T-cell (primary cell): ENCODE measurements around the gene ITGAE. TPM values are rescaled to one million over a fixed set of nuclear protein-coding genes. Genes with fewer than 3 reads are reported as not detected.

Experiments used
- ATAC-seq, 4 experiments: fragments of 200-7000 bp in 3 of 4; fragments of 150-1000 bp in 1 of 4; cut with Tn5 transposase; replicated peaks in 1 of 4; 1 replicate in 3 of 4; 2 replicates in 1 of 4; pipeline ENCODE4 v1.10.0; 2021; ENCODE audit warnings: moderate library complexity in 3 of 4, mild to moderate bottlenecking in 2 of 4, moderate number of reproducible peaks in 1 of 4
- CTCF ChIA-PET, 2 donors: fragments of 300-600 bp; sonication (Branson Sonifier 250); formaldehyde crosslinking; loops; one replicate each; lab custom pipeline; 2022; ENCODE audit warnings: antibody characterized with exemption in 2 of 2; lab: Charles Lee
- POLR2A ChIA-PET, 2 donors: fragments of 300-600 bp; sonication (Branson Sonifier 250); formaldehyde crosslinking; loops; one replicate each; lab custom pipeline; 2022; ENCODE audit warnings: antibody characterized with exemption in 2 of 2; lab: Charles Lee
- DNase-seq, 35 experiments: peaks; one replicate each; pipeline versions ENCODE4 v3.0.0 to v3.0.0-alpha.2; 2013 to 2023
- H3K27ac ChIP-seq: one replicate; pipeline ENCODE4 v1.5.1; 2013; ENCODE audit warnings: low read length
- H3K27me3 ChIP-seq, 2 experiments: replicated peaks in 1 of 2; 1 replicate in 1 of 2; 2 replicates in 1 of 2; pipeline versions ENCODE4 v1.6.1 to v1.7.0; 2013; ENCODE audit warnings: low read length in 1 of 2, mixed read lengths in 1 of 2; ENCODE audit not compliant: control insufficient read depth in 2 of 2, insufficient read depth in 2 of 2; ENCODE audit errors: extremely low read depth in 1 of 2
- H3K36me3 ChIP-seq, 2 donors: 1 replicate in 1 of 2; 2 replicates in 1 of 2; pipeline versions ENCODE4 v1.6.1 to v1.7.0; 2013; ENCODE audit warnings: low read length in 1 of 2; ENCODE audit not compliant: control insufficient read depth in 2 of 2, insufficient read depth in 1 of 2; ENCODE audit errors: extremely low read depth in 1 of 2
- H3K4me1 ChIP-seq, 2 experiments: 1 replicate in 1 of 2; 2 replicates in 1 of 2; pipeline versions ENCODE4 v1.6.1 to v1.7.0; 2013; ENCODE audit warnings: low read length in 2 of 2, mixed read lengths in 1 of 2; ENCODE audit not compliant: insufficient read depth in 2 of 2, control insufficient read depth in 1 of 2; ENCODE audit errors: extremely low read depth in 1 of 2
- H3K4me3 ChIP-seq, 2 donors: 1 replicate in 1 of 2; 2 replicates in 1 of 2; pipeline versions ENCODE4 v1.5.1 to v1.7.0; 2013; ENCODE audit warnings: mild to moderate bottlenecking in 2 of 2, low read length in 1 of 2, moderate library complexity in 1 of 2; ENCODE audit not compliant: control insufficient read depth in 1 of 2; ENCODE audit errors: extremely low read depth in 1 of 2
- H3K9me3 ChIP-seq: 2 replicates; pipeline ENCODE4 v1.7.0; 2013
- H3K27ac Mint-ChIP-seq, 2 donors: one replicate each; pipeline ENCODE4 v1.8.0; 2020 to 2021; ENCODE audit warnings: mild to moderate bottlenecking in 2 of 2, mixed read lengths in 2 of 2
- H3K27me3 Mint-ChIP-seq, 2 donors: one replicate each; pipeline ENCODE4 v1.8.0; 2021 to 2022; ENCODE audit warnings: mixed read lengths in 2 of 2
- H3K36me3 Mint-ChIP-seq: one replicate; pipeline ENCODE4 v1.8.0; 2021; ENCODE audit warnings: mixed read lengths
- H3K4me1 Mint-ChIP-seq, 3 donors: one replicate each; pipeline ENCODE4 v1.8.0; 2020 to 2022; ENCODE audit warnings: mixed read lengths in 3 of 3, mild to moderate bottlenecking in 1 of 3
- H3K4me3 Mint-ChIP-seq, 3 donors: one replicate each; pipeline ENCODE4 v1.8.0; 2020 to 2022; ENCODE audit warnings: mild to moderate bottlenecking in 3 of 3, mixed read lengths in 3 of 3, moderate library complexity in 3 of 3
- H3K9me3 Mint-ChIP-seq, 3 donors: one replicate each; pipeline ENCODE4 v1.8.0; 2020 to 2022; ENCODE audit warnings: mixed read lengths in 3 of 3
- WGBS: methylation state at CpG from one replicate; pipeline ENCODE4 v1.1.5; 2013; ENCODE audit warnings: missing lambda C conversion rate; ENCODE audit not compliant: insufficient coverage; 5-methylcytosine and 5-hydroxymethylcytosine counted together
- total RNA-seq, 35 experiments: library from RNA in 6 of 35; stranded (reverse) in 6 of 35; fragments of 120-200 nt in 1 of 35; gene quantifications; one replicate each; pipeline versions ENCODE4 v1.2.1 to v1.2.4 and lab custom pipeline; 2013 to 2026

ITGAE gene
- total RNA-seq, 5 donors from 2014 or later (not counting 1 experiment from before 2014, with no cell fraction given) = 13.0 to 40.0 (median 25.2) TPM

DNA sequence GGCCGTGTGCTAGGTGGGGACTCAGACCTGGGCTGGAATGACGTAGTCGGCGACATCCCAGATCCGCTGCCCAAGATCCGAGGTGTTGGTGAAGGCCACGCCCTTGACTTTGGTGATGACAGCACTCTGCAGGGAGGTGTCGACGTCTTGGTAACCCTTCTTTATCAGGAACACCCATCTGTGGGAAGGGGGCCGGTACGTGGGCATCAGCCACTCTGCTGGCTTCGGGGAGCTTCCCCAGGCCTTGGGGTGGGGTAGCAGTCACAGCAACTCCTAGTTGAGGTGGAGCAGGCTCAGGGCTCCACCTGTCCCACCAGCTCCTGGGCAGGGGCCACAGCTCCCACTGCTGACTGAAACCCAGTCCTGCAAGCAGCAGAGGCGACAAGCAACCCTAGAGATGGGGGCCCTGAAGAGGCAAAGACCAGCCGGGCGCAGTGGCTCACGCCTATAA is 109.3 kb downstream of the ITGAE start:
- Mint-ChIP-seq H3K36me3 (peaks cover 15% of the 10 kb centered on the region), H3K9me3 (no peaks in the 10 kb centered on the region), H3K4me3 (no peak overlapping the region), H3K27me3 (no peaks in the 10 kb centered on the region), H3K27ac (no peak overlapping the region), H3K4me1 (peaks cover 15 to 41% (median 20%) of the 10 kb centered on the region in 3 donors)
- Histone ChIP-seq H3K27ac (no peak overlapping the region), H3K4me3 (no peak overlapping the region), H3K36me3 (peaks cover 18 to 21% of the 10 kb centered on the region in 2 donors), H3K9me3 (no peaks in the 10 kb centered on the region), H3K4me1 (peaks cover 3 to 32% of the 10 kb centered on the region in 2 experiments), H3K27me3 (no peaks in the 10 kb centered on the region)
- ChIA-PET POLR2A (no interaction called here), CTCF (no interaction called here)
- no peak for ATAC-seq
- no peak for DNase-seq
- 98% methylated on average over 6 of the region's 16 CpGs for WGBS

GRCh38 chr17:3690094-3690715 is 110.8 kb downstream of the ITGAE start:
- no peak overlapping the region for H3K27ac ChIP-seq
- 93% methylated on average over 15 of the region's 22 CpGs for WGBS
- H3K4me3 ChIP-seq = no peak overlapping the region
- H3K27me3 Mint-ChIP-seq = no peaks in the 10 kb centered on the region
- ChIA-PET CTCF (no interaction called here), POLR2A (no interaction called here)
- H3K4me3 Mint-ChIP-seq = no peak overlapping the region
- no peak overlapping the region for H3K27ac Mint-ChIP-seq
- H3K4me1 ChIP-seq = peaks cover 2 to 20% of the 10 kb centered on the region in 2 experiments
- DNase-seq = no peak
- H3K36me3 ChIP-seq = peaks cover 18 to 22% of the 10 kb centered on the region in 2 donors
- no peaks in the 10 kb centered on the region for H3K9me3 Mint-ChIP-seq
- no peaks in the 10 kb centered on the region for H3K27me3 ChIP-seq
- H3K36me3 Mint-ChIP-seq = peaks cover 15% of the 10 kb centered on the region
- peaks cover 15 to 35% (median 16%) of the 10 kb centered on the region in 3 donors for H3K4me1 Mint-ChIP-seq
- ATAC-seq = no peak
- no peaks in the 10 kb centered on the region for H3K9me3 ChIP-seq

DNA sequence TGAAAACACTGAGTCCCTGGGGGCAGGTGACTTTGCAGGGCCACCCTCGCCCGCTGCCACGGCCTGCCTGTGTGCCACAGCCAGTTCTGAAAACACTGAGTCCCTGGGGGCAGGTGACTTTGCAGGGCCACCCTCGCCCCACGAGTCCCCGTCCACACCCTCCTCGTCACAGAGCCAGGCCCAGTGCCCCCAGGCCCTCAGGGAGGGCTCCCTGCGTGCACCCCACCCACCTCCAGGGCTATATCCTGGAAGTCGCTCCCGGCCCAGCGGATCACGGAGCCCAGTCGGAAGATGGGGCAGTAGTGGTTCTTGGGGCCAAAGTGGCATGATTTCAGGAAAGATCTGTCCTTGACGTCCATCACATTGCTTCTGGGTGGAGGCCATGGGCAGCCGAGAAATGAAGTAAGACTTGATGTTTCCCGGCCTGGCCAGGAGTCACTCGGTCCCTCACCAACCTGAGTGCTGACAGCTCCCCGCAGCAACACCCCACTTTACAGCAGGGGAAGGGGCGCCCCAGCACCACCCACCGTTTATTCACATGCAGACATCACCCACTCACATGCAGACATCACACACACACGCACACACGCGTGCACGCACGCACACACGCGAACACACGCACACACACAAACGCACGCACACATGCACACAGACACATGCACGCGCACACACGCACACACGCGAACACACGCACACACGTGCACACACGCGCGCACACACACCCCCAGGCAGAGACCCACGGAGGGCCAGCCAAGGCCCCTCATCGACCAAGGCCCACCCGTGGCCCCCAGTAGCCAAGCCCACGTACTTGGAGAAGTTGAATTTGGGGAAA is 111.5 kb downstream of the ITGAE start:
- peaks cover 2 to 13% of the 10 kb centered on the region in 2 experiments for H3K4me1 ChIP-seq
- no peaks in the 10 kb centered on the region for H3K27me3 Mint-ChIP-seq
- POLR2A ChIA-PET = no interaction called here
- no peak overlapping the region for H3K27ac ChIP-seq
- no peak for ATAC-seq
- no peak overlapping the region for H3K27ac Mint-ChIP-seq
- WGBS = 92% methylated on average over 32 of the region's 44 CpGs
- H3K4me1 Mint-ChIP-seq = peaks cover 11 to 30% (median 12%) of the 10 kb centered on the region in 3 donors
- CTCF ChIA-PET = no interaction called here
- DNase-seq = no peak
- H3K9me3 Mint-ChIP-seq = no peaks in the 10 kb centered on the region
- H3K36me3 ChIP-seq = peaks cover 18 to 23% of the 10 kb centered on the region in 2 donors
- H3K9me3 ChIP-seq = no peaks in the 10 kb centered on the region
- no peaks in the 10 kb centered on the region for H3K27me3 ChIP-seq
- H3K4me3 ChIP-seq = no peak overlapping the region
- H3K4me3 Mint-ChIP-seq = no peak overlapping the region
- H3K36me3 Mint-ChIP-seq = peaks cover 15% of the 10 kb centered on the region

- H3K27ac ChIP-seq = no peak overlapping the region
- Mint-ChIP-seq H3K4me3 (no peak overlapping the region), H3K9me3 (no peaks in the 10 kb centered on the region), H3K36me3 (peaks cover 15% of the 10 kb centered on the region), H3K27me3 (no peaks in the 10 kb centered on the region), H3K4me1 (peaks cover 5 to 24% (median 7%) of the 10 kb centered on the region in 3 donors), H3K27ac (no peak overlapping the region)
- H3K4me1 ChIP-seq = peaks cover 2 to 6% of the 10 kb centered on the region in 2 experiments
- ATAC-seq (no peak), DNase-seq (no peak)
- WGBS = 95% methylated on average over 9 of the region's 14 CpGs
- no peaks in the 10 kb centered on the region for H3K9me3 ChIP-seq
- ChIA-PET POLR2A (no interaction called here), CTCF (no interaction called here)
- no peak overlapping the region for H3K4me3 ChIP-seq
- H3K27me3 ChIP-seq = no peaks in the 10 kb centered on the region
- peaks cover 22 to 23% of the 10 kb centered on the region in 2 donors for H3K36me3 ChIP-seq
Observed at GRCh38 chr17:3688852-3689261, 112.1 kb downstream of the ITGAE start.

DNA sequence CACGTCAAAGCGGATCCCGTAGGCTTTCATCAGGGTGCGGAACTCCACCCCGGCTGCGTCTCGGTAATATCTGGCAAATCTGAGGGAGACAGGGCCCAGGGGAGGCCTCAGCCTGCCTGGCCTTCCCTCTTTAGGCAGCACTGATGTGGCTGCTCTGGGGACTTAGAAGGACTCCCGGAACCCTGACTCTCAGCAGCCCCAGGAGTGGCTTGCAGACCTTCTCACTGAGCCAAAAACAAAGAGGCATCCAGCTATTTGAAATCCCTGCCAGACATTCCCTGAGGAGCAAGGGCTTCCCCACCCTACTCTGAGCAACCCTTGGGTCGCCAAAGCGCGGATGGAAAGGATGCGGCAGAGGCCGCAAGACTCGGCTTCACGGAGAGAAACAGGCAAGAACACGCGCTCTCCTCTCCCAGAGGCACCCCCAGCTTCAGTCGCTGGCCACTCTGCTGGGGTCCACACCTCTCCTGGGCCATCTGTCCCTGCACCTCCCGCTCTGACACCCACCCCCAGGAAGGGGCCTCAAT is 112.9 kb downstream of the ITGAE start:
- Mint-ChIP-seq H3K27ac (no peak overlapping the region), H3K9me3 (no peaks in the 10 kb centered on the region), H3K4me3 (no peak overlapping the region), H3K4me1 (peaks cover 5 to 21% (median 6%) of the 10 kb centered on the region in 3 donors), H3K36me3 (peaks cover 15% of the 10 kb centered on the region), H3K27me3 (no peaks in the 10 kb centered on the region)
- ATAC-seq (no peak), DNase-seq (no peak)
- Histone ChIP-seq H3K27ac (no peak overlapping the region), H3K4me1 (peaks cover 2 to 4% of the 10 kb centered on the region in 2 experiments), H3K36me3 (peaks cover 22 to 23% of the 10 kb centered on the region in 2 donors), H3K9me3 (no peaks in the 10 kb centered on the region), H3K4me3 (no peak overlapping the region), H3K27me3 (no peaks in the 10 kb centered on the region)
- CTCF ChIA-PET = no interaction called here
- POLR2A ChIA-PET = no interaction called here
- WGBS = 91% methylated on average over 19 of the region's 19 CpGs

DNA sequence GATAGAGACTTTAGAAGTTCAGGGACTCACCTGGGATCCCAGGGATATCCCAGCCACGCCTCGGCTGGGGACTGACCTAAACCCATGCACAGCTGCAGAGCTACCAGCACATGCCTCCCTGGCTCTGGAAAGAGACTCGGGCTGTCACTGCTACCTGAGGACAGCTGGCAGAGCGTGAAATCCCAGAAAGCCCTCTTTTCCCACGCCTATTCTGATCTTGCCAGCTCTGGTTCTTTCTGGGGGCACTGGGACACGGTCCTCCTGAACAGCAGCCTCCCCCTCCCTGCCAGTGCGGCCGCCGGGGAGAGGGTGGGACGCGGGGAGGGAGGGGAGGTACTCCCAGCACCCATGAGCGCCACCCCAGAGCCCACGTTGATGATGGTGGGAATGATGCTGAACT is 115.8 kb downstream of the ITGAE start:
- no peak overlapping the region for H3K4me3 ChIP-seq
- H3K27me3 ChIP-seq = no peaks in the 10 kb centered on the region
- CTCF ChIA-PET = no interaction called here
- Mint-ChIP-seq H3K4me3 (no peak overlapping the region), H3K27me3 (no peaks in the 10 kb centered on the region), H3K4me1 (peaks cover 12 to 23% (median 17%) of the 10 kb centered on the region in 3 donors), H3K36me3 (peaks cover 5% of the 10 kb centered on the region), H3K27ac (no peak overlapping the region), H3K9me3 (no peaks in the 10 kb centered on the region)
- POLR2A ChIA-PET = no interaction called here
- WGBS = 90% methylated on average over 3 of the region's 13 CpGs
- peaks cover 12 to 14% of the 10 kb centered on the region in 2 donors for H3K36me3 ChIP-seq
- H3K4me1 ChIP-seq = peaks cover 0 to 14% of the 10 kb centered on the region in 2 experiments
- ATAC-seq = no peak
- DNase-seq = no peak
- H3K27ac ChIP-seq = no peak overlapping the region
- no peaks in the 10 kb centered on the region for H3K9me3 ChIP-seq
